Uterus (tissue), 2 donors: ENCODE results near the gene VPS26C.

Experiments used
- CTCF ChIP-seq, 4 experiments: fragments of 200-600 bp in 2 of 4; fragments of 450-650 bp in 2 of 4; sonication (generic) in 2 of 4; IDR thresholded peaks; one replicate each; pipeline ENCODE4 v1.5.1; 2016 to 2019; ENCODE audit warnings: antibody characterized with exemption in 4 of 4, mild to moderate bottlenecking in 2 of 4, moderate library complexity in 1 of 4
- POLR2A ChIP-seq, 2 donors: fragments of 450-650 bp; IDR thresholded peaks; one replicate each; pipeline ENCODE4 v1.6.1; 2016; ENCODE audit warnings: antibody characterized with exemption in 2 of 2, mild to moderate bottlenecking in 1 of 2, moderate library complexity in 1 of 2

DNA sequence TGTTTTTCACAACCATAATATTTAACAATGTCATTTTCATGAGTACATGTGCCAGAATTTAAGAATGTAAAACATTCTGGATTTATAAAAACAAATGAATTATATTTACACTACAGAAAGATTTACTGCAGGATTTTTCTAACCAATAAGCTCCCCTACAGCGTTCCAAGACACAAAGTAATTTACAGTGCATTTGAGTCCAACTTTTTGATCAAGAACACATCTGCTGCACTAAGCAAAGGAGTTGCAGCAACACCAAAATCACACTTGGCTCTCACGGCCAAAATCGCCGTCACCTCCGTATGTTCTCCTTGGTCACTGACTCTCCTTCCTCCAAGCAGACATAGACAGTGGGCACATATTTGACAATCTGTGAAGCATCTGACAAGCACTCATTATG is 7.7 kb downstream of the VPS26C start:
- TF ChIP-seq POLR2A (IDR thresholded peaks at IDR 0.05) (no peak), CTCF (IDR thresholded peaks at IDR 0.05) (no peak)
